Dermis lymphatic vessel endothelial cell (primary cell): ENCODE measurements around the gene SH3GLB1. TPM values are rescaled to one million over a fixed set of nuclear protein-coding genes. Genes with fewer than 3 reads are reported as not detected.

Experiments used
- total RNA-seq: library from RNA; depleted of rRNA; stranded (reverse); fragments of >200 nt; gene quantifications from 2 replicates; pipeline ENCODE4 v1.2.1, GENCODE V29; 2014

Gene SH3GLB1
- total RNA-seq: 42.8 and 43.7 TPM in 2 replicates

DNA sequence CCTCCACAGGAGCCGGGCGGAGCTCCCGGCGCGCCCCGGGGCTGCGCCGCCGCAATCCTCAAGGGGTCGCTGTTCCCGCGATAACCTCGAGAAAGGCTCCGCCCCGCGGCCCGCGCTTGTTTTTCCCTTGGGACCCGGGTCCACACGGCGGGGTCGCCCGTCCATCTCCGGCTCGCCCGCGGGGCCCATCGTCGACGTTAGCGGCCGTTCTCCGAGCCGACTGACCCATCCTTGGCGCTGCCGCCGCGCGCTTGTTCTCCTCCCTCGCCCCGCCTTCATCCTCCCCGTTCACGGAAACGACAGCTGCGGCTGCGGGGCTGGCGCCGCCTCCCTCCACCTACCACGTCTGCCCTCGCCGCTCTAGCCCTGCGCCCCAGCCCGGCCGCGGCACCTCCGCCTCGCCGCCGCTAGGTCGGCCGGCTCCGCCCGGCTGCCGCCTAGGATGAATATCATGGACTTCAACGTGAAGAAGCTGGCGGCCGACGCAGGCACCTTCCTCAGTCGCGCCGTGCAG lies at the start of gene SH3GLB1:
SH3GLB1 (plus strand) TSS at position 119 of the 514 bp plus-strand sequence; CDS start at position 443, 324 bp downstream.

Other genes starting within 250 kb of the SH3GLB1 start
- not detected in 2 replicates for gene CLCA1, start 235.6 kb upstream of the SH3GLB1 start, total RNA-seq
- gene CLCA4, start 157.5 kb upstream of the SH3GLB1 start, total RNA-seq: not detected in 2 replicates
- 204 and 252 TPM in 2 replicates for gene SELENOF, start 209.6 kb downstream of the SH3GLB1 start, total RNA-seq
- gene HS2ST1, start 210.1 kb downstream of the SH3GLB1 start, total RNA-seq: 21.4 and 23.0 TPM in 2 replicates